SU-DHL-6 (cell line): ENCODE data around the gene PDE6A.

Source experiments
- H2AFZ ChIP-seq: fragments of 200-600 bp; sonication (generic); 2 replicates; pipeline ENCODE4 v1.6.1; 2014; ENCODE audit warnings: low read depth, mild to moderate bottlenecking, moderate library complexity, mixed read lengths, antibody characterized with exemption, low read length; ENCODE audit not compliant: severe bottlenecking
- H3F3A ChIP-seq: fragments of 200-600 bp; shearing (Covaris generic); 2 replicates; pipeline ENCODE4 v1.6.0; 2016; ENCODE audit warnings: antibody characterized with exemption, mild to moderate bottlenecking; ENCODE audit not compliant: insufficient read depth
- H3K27ac ChIP-seq: fragments of 200-600 bp; sonication (generic); 2 replicates; pipeline ENCODE4 v1.5.1; 2016; ENCODE audit warnings: low read depth, mild to moderate bottlenecking, low read length, moderate library complexity, mixed read lengths
- H3K27me3 ChIP-seq: fragments of 200-600 bp; sonication (generic), shearing (Covaris generic); 2 replicates; pipeline ENCODE4 v1.6.0; 2014; ENCODE audit warnings: mild to moderate bottlenecking, low read length
- H3K36me3 ChIP-seq: fragments of 200-600 bp; sonication (generic); 2 replicates; pipeline ENCODE4 v1.6.1; 2014; ENCODE audit warnings: mild to moderate bottlenecking, low read length, mixed read lengths
- H3K4me2 ChIP-seq: fragments of 300-600, 200-600 bp; shearing (Covaris generic), sonication (generic); 2 replicates; pipeline ENCODE4 v1.6.0; 2014; ENCODE audit warnings: low read length, low read depth, mild to moderate bottlenecking; ENCODE audit not compliant: poor library complexity, severe bottlenecking
- H3K4me3 ChIP-seq: fragments of 200-600 bp; sonication (generic); 2 replicates; pipeline ENCODE4 v1.5.1; 2014; ENCODE audit warnings: antibody characterized with exemption, low read length, mild to moderate bottlenecking, mixed read lengths; ENCODE audit not compliant: insufficient read depth, poor library complexity, severe bottlenecking
- H3K79me2 ChIP-seq: fragments of 200-600 bp; sonication (generic); 2 replicates; pipeline ENCODE4 v1.6.1; 2014; ENCODE audit warnings: mild to moderate bottlenecking, low read length, moderate library complexity; ENCODE audit not compliant: insufficient read depth
- H3K9ac ChIP-seq: fragments of 200-600 bp; sonication (generic); 2 replicates; pipeline ENCODE4 v1.7.0; 2014; ENCODE audit warnings: mild to moderate bottlenecking, low read length
- H3K9me2 ChIP-seq: fragments of 200-600 bp; sonication (generic); replicated peaks from 2 replicates; pipeline ENCODE4 v1.6.1; 2014; ENCODE audit warnings: low read length; ENCODE audit not compliant: insufficient read depth
- H3K9me3 ChIP-seq: fragments of 200-600 bp; sonication (generic); 2 replicates; pipeline ENCODE4 v1.6.1; 2014; ENCODE audit warnings: low read length, mixed read lengths; ENCODE audit not compliant: insufficient read depth
- H4K20me1 ChIP-seq: fragments of 200-600 bp; sonication (generic); 2 replicates; pipeline ENCODE4 v1.6.1; 2014; ENCODE audit warnings: low read depth, mild to moderate bottlenecking, antibody characterized with exemption, low read length, moderate library complexity, mixed read lengths
- CTCF ChIP-seq: fragments of 200-600 bp; sonication (generic); IDR thresholded peaks from one replicate; pipeline ENCODE4 v1.5.1; 2017; ENCODE audit warnings: antibody characterized with exemption, mild to moderate bottlenecking, low read length, moderate library complexity; ENCODE audit not compliant: insufficient read depth, poor library complexity, severe bottlenecking
- EZH2phosphoT487 ChIP-seq: fragments of 200-600 bp; sonication (generic), shearing (Covaris generic); conservative IDR thresholded peaks from 2 replicates; pipeline ENCODE4 v1.6.1; 2018; ENCODE audit warnings: mild to moderate bottlenecking, antibody characterized with exemption, low read length, moderate library complexity, mixed read lengths

The PDE6A gene

GRCh38 chr5:149845601-149846000 is 99.0 kb downstream of the PDE6A start:
- Histone ChIP-seq H2AFZ (no peak overlapping the region), H3F3A (no peaks in the 10 kb centered on the region), H3K27me3 (no peaks in the 10 kb centered on the region), H3K79me2 (no peaks in the 10 kb centered on the region), H3K9ac (no peak overlapping the region), H3K27ac (no peak overlapping the region), H3K9me2 (no peaks in the 10 kb centered on the region), H3K9me3 (no peaks in the 10 kb centered on the region), H3K4me3 (no peak overlapping the region), H4K20me1 (no peaks in the 10 kb centered on the region), H3K4me2 (no peak overlapping the region), H3K36me3 (no peaks in the 10 kb centered on the region)
- TF ChIP-seq CTCF (no peak), EZH2phosphoT487 (no peak)

- H2AFZ ChIP-seq: no peak overlapping the region
- H3K36me3 ChIP-seq: no peaks in the 10 kb centered on the region
- TF ChIP-seq CTCF (no peak), EZH2phosphoT487 (no peak)
- H3K9ac ChIP-seq: no peak overlapping the region
- no peaks in the 10 kb centered on the region for H3K9me2 ChIP-seq
- H3F3A ChIP-seq: no peaks in the 10 kb centered on the region
- no peak overlapping the region for H3K27ac ChIP-seq
- H3K9me3 ChIP-seq: no peaks in the 10 kb centered on the region
- H3K4me3 ChIP-seq: no peak overlapping the region
- H4K20me1 ChIP-seq: no peaks in the 10 kb centered on the region
- H3K79me2 ChIP-seq: no peaks in the 10 kb centered on the region
- H3K4me2 ChIP-seq: no peak overlapping the region
- no peaks in the 10 kb centered on the region for H3K27me3 ChIP-seq
Observed at GRCh38 chr5:149841851-149842793, 102.5 kb downstream of the PDE6A start.

- H3K79me2 ChIP-seq: no peaks in the 10 kb centered on the region
- H3K9me2 ChIP-seq: no peaks in the 10 kb centered on the region
- H3K4me3 ChIP-seq: no peak overlapping the region
- H3K27me3 ChIP-seq: no peaks in the 10 kb centered on the region
- no peaks in the 10 kb centered on the region for H3K9me3 ChIP-seq
- H3K4me2 ChIP-seq: no peak overlapping the region
- no peaks in the 10 kb centered on the region for H4K20me1 ChIP-seq
- no peak overlapping the region for H3K27ac ChIP-seq
- H3K9ac ChIP-seq: no peak overlapping the region
- H2AFZ ChIP-seq: no peak overlapping the region
- TF ChIP-seq EZH2phosphoT487: no peak
- no peak for TF ChIP-seq CTCF
- H3K36me3 ChIP-seq: no peaks in the 10 kb centered on the region
- H3F3A ChIP-seq: no peaks in the 10 kb centered on the region
Observed at GRCh38 chr5:149840226-149840825, 104.3 kb downstream of the PDE6A start.
